Astrocyte (in vitro differentiated cells and primary cell): ENCODE measurements around the gene CCDC38.

ENCODE experiments used
- CTCF ChIP-seq: IDR thresholded peaks from 2 replicates; pipeline ENCODE4 v1.5.1; 2011; ENCODE audit warnings: low read depth, mild to moderate bottlenecking, inconsistent platforms, low read length, moderate library complexity; ENCODE audit not compliant: insufficient read depth
- EZH2 ChIP-seq: IDR thresholded peaks from 2 replicates; pipeline ENCODE4 v1.6.1; 2012; ENCODE audit warnings: mild to moderate bottlenecking, low read length, inconsistent platforms; ENCODE audit not compliant: insufficient read depth

DNA sequence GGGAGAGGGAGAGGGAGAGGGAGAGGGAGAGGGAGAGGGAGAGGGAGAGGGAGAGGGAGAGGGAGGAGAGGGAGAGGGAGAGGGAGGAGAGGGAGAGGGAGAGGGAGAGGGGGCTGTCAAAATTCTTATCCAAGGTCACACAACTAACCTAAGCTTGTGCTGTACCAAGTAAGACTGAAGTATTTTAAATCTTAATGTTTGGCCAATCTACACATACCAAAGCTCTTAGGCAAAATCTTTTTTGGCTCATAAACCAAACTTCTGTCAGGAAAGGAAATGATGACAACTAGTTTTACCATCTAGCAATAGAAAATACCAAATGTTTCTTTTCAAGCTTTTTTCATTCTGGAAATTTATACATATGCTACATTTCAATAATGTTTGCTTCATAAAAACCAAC lies 33.8 kb downstream of the CCDC38 start:
- TF ChIP-seq CTCF (no peak), EZH2 (no peak)
